Caki2 (cell line): ENCODE measurements around the gene GSDME. TPM values are rescaled to one million over a fixed set of nuclear protein-coding genes. Genes with fewer than 3 reads are reported as not detected.

Source experiments
- total RNA-seq: library from RNA; depleted of rRNA; stranded (reverse); fragments of >200 nt; shearing (Covaris generic); gene quantifications from 2 replicates; pipeline ENCODE4 v1.2.3, GENCODE V29; 2014; ENCODE audit warnings: low replicate concordance; rRNA removed

GSDME gene
- total RNA-seq, 1 experiment from 2014 or later: 25.0 TPM

Other genes with a start within 250 kb of the GSDME start
- 58.6 and 60.2 TPM in 2 replicates for gene PALS2, start 184.0 kb downstream of the GSDME start, total RNA-seq
- gene OSBPL3, start 222.7 kb upstream of the GSDME start, total RNA-seq: 6.3 and 30.3 TPM in 2 replicates